K562 (cell line): Measurements from ENCODE around the gene PHKA2. TPM values are rescaled to one million over a fixed set of nuclear protein-coding genes. Genes with fewer than 3 reads are reported as not detected.

Experiments used
- ATAC-seq: fragments of 200-7000 bp; cut with Tn5 transposase; 3 replicates; pipeline ENCODE4 v1.9.1; 2020; ENCODE audit warnings: moderate library complexity
- BruUV-seq: library from RNA; stranded (reverse); fragments of 400-500 nt; replicated peaks from 2 replicates; lab custom pipeline; 2021; lab: Mats Ljungman, UMichigan
- CTCF ChIA-PET: fragments of 300-600 bp; formaldehyde crosslinking; extraction: SDS; loops from one replicate; lab custom pipeline; 2021; ENCODE audit warnings: low intra/inter-chr PET ratio; lab: Yijun Ruan, JAX
- POLR2A ChIA-PET: fragments of 300-600, 350-650 bp; sonication (Branson Sonifier 250); formaldehyde crosslinking; extraction: SDS; loops from one replicate; lab custom pipeline; 2021; ENCODE audit warnings: antibody characterized with exemption, inconsistent platforms; lab: Yijun Ruan, JAX
- DNase-seq, 4 experiments: peaks; one replicate each; pipeline versions ENCODE4 v3.0.0 to v3.0.0-alpha.2; 2011 to 2018; ENCODE audit warnings: low spot score in 3 of 4, mixed read lengths in 3 of 4; ENCODE audit errors: extremely low read depth in 1 of 4
- FAIRE-seq: peaks from 2 replicates; lab custom pipeline; 2011; peaks lifted over from hg19 to GRCh38; lab: Jason Lieb, UNC
- H2AFZ ChIP-seq: 2 replicates; pipeline ENCODE4 v1.6.0; 2011; ENCODE audit warnings: low read depth, low read length, control low read depth, inconsistent platforms
- H3K27ac ChIP-seq: fragments of 200-600 bp; 3 replicates; pipeline ENCODE4 v1.8.0; 2011; ENCODE audit warnings: low read depth, mild to moderate bottlenecking, control low read depth, inconsistent platforms, low read length, moderate library complexity, mixed read lengths; ENCODE audit errors: extremely low read depth
- H3K27me3 ChIP-seq, 2 experiments: fragments of 300-600 bp in 1 of 2; 2 replicates in 1 of 2; 3 replicates in 1 of 2; pipeline versions ENCODE4 v1.6.0 to v1.8.0; 2011; ENCODE audit warnings: inconsistent platforms in 2 of 2, low read length in 2 of 2, mild to moderate bottlenecking in 1 of 2, mixed read lengths in 1 of 2, moderate library complexity in 1 of 2; ENCODE audit not compliant: control insufficient read depth in 2 of 2, insufficient read depth in 2 of 2
- H3K36me3 ChIP-seq: fragments of 300-600 bp; 3 replicates; pipeline ENCODE4 v1.8.0; 2011; ENCODE audit warnings: mild to moderate bottlenecking, low read length, inconsistent platforms; ENCODE audit not compliant: control insufficient read depth, insufficient read depth
- H3K4me1 ChIP-seq, 2 experiments: fragments of 200-600 bp in 1 of 2; replicated peaks in 1 of 2; 2 replicates in 1 of 2; 3 replicates in 1 of 2; pipeline versions ENCODE4 v1.5.1 to v1.8.0; 2011; ENCODE audit warnings: inconsistent platforms in 2 of 2, low read length in 2 of 2, mild to moderate bottlenecking in 1 of 2, mixed read lengths in 1 of 2, moderate library complexity in 1 of 2; ENCODE audit not compliant: control insufficient read depth in 2 of 2, insufficient read depth in 2 of 2
- H3K4me2 ChIP-seq: 2 replicates; pipeline ENCODE4 v1.6.1; 2011; ENCODE audit warnings: low read length, control low read depth, inconsistent platforms, mixed read lengths; ENCODE audit not compliant: insufficient read depth
- H3K4me3 ChIP-seq: fragments of 200-600 bp; sonication (generic), shearing (Covaris generic); 2 replicates; pipeline ENCODE4 v1.5.1; 2016; ENCODE audit warnings: control low read depth, inconsistent platforms
- H3K79me2 ChIP-seq: fragments of 200-600 bp; 3 replicates; pipeline ENCODE4 v1.8.0; 2011; ENCODE audit warnings: low read length, inconsistent platforms; ENCODE audit not compliant: control insufficient read depth, insufficient read depth
- H3K9ac ChIP-seq, 2 experiments: 2 replicates each; pipeline versions ENCODE4 v1.6.0 to v1.6.1; 2011; ENCODE audit warnings: low read depth in 2 of 2, low read length in 2 of 2, control low read depth in 1 of 2, inconsistent platforms in 1 of 2, mild to moderate bottlenecking in 1 of 2, mixed read lengths in 1 of 2; ENCODE audit not compliant: insufficient read depth in 1 of 2
- H3K9me1 ChIP-seq: one replicate; pipeline ENCODE4 v1.6.0; 2011; ENCODE audit warnings: inconsistent platforms, mild to moderate bottlenecking, low read length, moderate library complexity; ENCODE audit not compliant: control insufficient read depth, insufficient read depth
- H3K9me3 ChIP-seq: replicated peaks from 2 replicates; pipeline ENCODE4 v1.5.1; 2011; ENCODE audit warnings: low read depth, low read length, inconsistent platforms; ENCODE audit not compliant: control insufficient read depth, insufficient read depth
- H4K20me1 ChIP-seq: replicated peaks from 2 replicates; pipeline ENCODE4 v1.6.1; 2011; ENCODE audit warnings: low read length, inconsistent platforms, mixed read lengths; ENCODE audit not compliant: control insufficient read depth, insufficient read depth
- ARID1B ChIP-seq: fragments of 450-650 bp; IDR thresholded peaks from 2 replicates; pipeline ENCODE4 v1.6.1; 2016; ENCODE audit warnings: antibody characterized with exemption, mild to moderate bottlenecking, inconsistent platforms
- BRF2 ChIP-seq: IDR thresholded peaks from 3 replicates; pipeline ENCODE4 v1.6.1; 2011; ENCODE audit warnings: borderline replicate concordance, mild to moderate bottlenecking; ENCODE audit not compliant: insufficient read length, insufficient read depth
- CAMTA2 ChIP-seq: fragments of 250-450 bp; sonication (Bioruptor Pico); conservative IDR thresholded peaks from 2 replicates; pipeline ENCODE4 v1.5.1; 2022
- GATAD2A ChIP-seq: fragments of 450-650 bp; IDR thresholded peaks from 2 replicates; pipeline ENCODE4 v1.6.1; 2017
- HIVEP1 ChIP-seq: fragments of 250-450 bp; sonication (Bioruptor Pico); IDR thresholded peaks from 2 replicates; pipeline ENCODE4 v1.4.0; 2020; ENCODE audit warnings: mild to moderate bottlenecking
- MAFF ChIP-seq: IDR thresholded peaks from 2 replicates; pipeline ENCODE4 v1.6.1; 2012; ENCODE audit warnings: low read length, improper control_type of control experiment
- MCM3 ChIP-seq: fragments of 450-650 bp; IDR thresholded peaks from 2 replicates; pipeline ENCODE4 v1.6.1; 2016
- PRMT5 ChIP-seq: sonication (generic); formaldehyde crosslinking; IDR thresholded peaks from 2 replicates; pipeline ENCODE4 v1.5.0; 2020; ENCODE audit warnings: missing genetic modification reagents
- RAD51 ChIP-seq: fragments of 450-650 bp; IDR thresholded peaks from 2 replicates; pipeline ENCODE4 v1.7.1; 2016; ENCODE audit warnings: low read depth, mild to moderate bottlenecking, borderline replicate concordance
- RFX5 ChIP-seq: IDR thresholded peaks from 2 replicates; pipeline ENCODE4 v1.6.1; 2011; ENCODE audit warnings: low read depth, mild to moderate bottlenecking, improper control_type of control experiment, low read length
- TAF7 ChIP-seq: fragments of 450-650 bp; IDR thresholded peaks from 2 replicates; pipeline ENCODE4 v1.6.1; 2016; ENCODE audit warnings: missing genetic modification characterization, missing compliant biosample characterization
- ZNF143 ChIP-seq: sonication (generic); formaldehyde crosslinking; IDR thresholded peaks from 2 replicates; pipeline ENCODE4 v1.9.0; 2022; ENCODE audit warnings: mild to moderate bottlenecking, missing genetic modification reagents
- ZNF146 ChIP-seq: IDR thresholded peaks from one replicate; pipeline ENCODE4 v1.6.1; 2018; ENCODE audit warnings: missing compliant biosample characterization; ENCODE audit not compliant: unreplicated experiment
- ZNF3 ChIP-seq: fragments of 250-450 bp; sonication (Bioruptor Pico); IDR thresholded peaks from 2 replicates; pipeline ENCODE4 v1.5.0; 2021; ENCODE audit warnings: mild to moderate bottlenecking, moderate library complexity
- ZNF696 ChIP-seq: fragments of 250-450 bp; sonication (Bioruptor Pico); conservative IDR thresholded peaks from 2 replicates; pipeline ENCODE4 v1.4.0; 2020; ENCODE audit warnings: mild to moderate bottlenecking, moderate library complexity
- WGBS: fragments of 100-300 bp; shearing (Covaris generic); methylation state at CpG from one replicate; pipeline ENCODE4 v1.1.6; 2016; ENCODE audit warnings: low coverage, mixed read lengths; ENCODE audit not compliant: insufficient coverage; ENCODE audit errors: missing lambda C conversion rate; 5-methylcytosine and 5-hydroxymethylcytosine counted together
- in situ Hi-C: fragments of 300-500 bp; cut with MboI; formaldehyde crosslinking; loops from 4 replicates; pipeline ENCODE4 v1.15.0; 2018; ENCODE audit warnings: inconsistent platforms, mixed read lengths
- intact Hi-C: fragments of 100-400 bp; cut with micrococcal nuclease; formaldehyde crosslinking; loops from 2 replicates; pipeline ENCODE4 v1.14.2; 2022
- polyA plus RNA-seq, 8 experiments: library from polyadenylated mRNA; depleted of rRNA in 4 of 8; stranded (reverse) in 5 of 8; unstranded in 3 of 8; fragments of >200 nt; fragmentation: Nextera tagmentation in 2 of 8; fragmentation: Illumina TruSeq in 1 of 8; extraction: Ambion mirVana in 2 of 8; extraction: Trizol in 1 of 8; gene quantifications; 2 replicates each; pipeline versions ENCODE4 v1.2.1 to v1.2.3, GENCODE V29; 2011 to 2014; ENCODE audit warnings: inconsistent platforms in 1 of 8, missing spikeins in 1 of 8
- total RNA-seq, 7 experiments: library from RNA; depleted of rRNA in 6 of 7; stranded (reverse); fragments of >200 nt in 6 of 7; fragmentation: Illumina TruSeq in 2 of 7; extraction: Trizol in 2 of 7; gene quantifications; 2 replicates each; pipeline versions ENCODE4 v1.2.1 to v1.2.3, GENCODE V29; 2011 to 2021; ENCODE audit warnings: low replicate concordance in 1 of 7

Gene PHKA2
- total and polyA plus RNA-seq, 9 of the 15 experiments (the other 6 are each of a cell fraction or from before 2014, with no cell fraction given): 2.8 to 33.1 (median 20.3) TPM

DNA sequence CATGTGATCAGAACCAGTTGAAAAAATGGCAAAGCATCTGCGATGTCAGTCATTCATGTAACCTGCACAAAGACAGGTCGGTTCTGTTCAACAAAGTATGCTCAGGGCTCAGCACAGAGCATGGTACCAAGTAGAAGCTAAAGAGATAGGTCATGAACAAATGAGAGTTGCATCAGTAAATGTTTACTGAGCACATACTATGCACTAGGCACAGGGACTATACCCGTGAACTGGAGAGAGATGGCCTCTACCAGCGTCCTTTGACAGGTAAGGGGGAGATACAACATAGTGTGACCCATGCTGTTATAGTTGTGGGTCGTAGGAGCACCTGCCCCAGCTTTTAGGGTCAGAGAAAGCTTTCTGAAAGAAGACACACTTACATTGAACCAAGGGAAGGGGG lies 46.7 kb downstream of the PHKA2 start:
- BruUV-seq: no TSS peak
- no peaks in the 10 kb centered on the region for H3K79me2 ChIP-seq
- no peak overlapping the region for H3K4me2 ChIP-seq
- FAIRE-seq (no peak), DNase-seq (no peak), ATAC-seq (no peak)
- no peaks in the 10 kb centered on the region for H3K9me3 ChIP-seq
- WGBS: 82% methylated on average over 4 of the region's 5 CpGs
- H3K27me3 ChIP-seq: no peaks in the 10 kb centered on the region
- H3K27ac ChIP-seq: no peak overlapping the region
- TF ChIP-seq ZNF143 (CRISPR knock-in tag): no peak
- peaks cover 50% of the 10 kb centered on the region; the same call in 2 of the 3 replicates for H3K36me3 ChIP-seq
- in situ Hi-C loops: no loop called here
- ChIA-PET CTCF (interaction anchor here (0.7 kb wide), 1 partner anchor 118 kb away, joined by 3 read pairs; no protein-coding TSS in a partner anchor), POLR2A (interaction anchor here (0.6 kb wide), 1 partner anchor 535 kb away, joined by 3 read pairs; no protein-coding TSS in a partner anchor)
- H3K4me1 ChIP-seq: no peaks in the 10 kb centered on the region
- intact Hi-C loops: no loop called here
- no peak overlapping the region for H3K4me3 ChIP-seq
- H3K9ac ChIP-seq: no peak overlapping the region
- no peaks in the 10 kb centered on the region for H3K9me1 ChIP-seq
- H4K20me1 ChIP-seq: no peaks in the 10 kb centered on the region
- H2AFZ ChIP-seq: no peak overlapping the region

DNA sequence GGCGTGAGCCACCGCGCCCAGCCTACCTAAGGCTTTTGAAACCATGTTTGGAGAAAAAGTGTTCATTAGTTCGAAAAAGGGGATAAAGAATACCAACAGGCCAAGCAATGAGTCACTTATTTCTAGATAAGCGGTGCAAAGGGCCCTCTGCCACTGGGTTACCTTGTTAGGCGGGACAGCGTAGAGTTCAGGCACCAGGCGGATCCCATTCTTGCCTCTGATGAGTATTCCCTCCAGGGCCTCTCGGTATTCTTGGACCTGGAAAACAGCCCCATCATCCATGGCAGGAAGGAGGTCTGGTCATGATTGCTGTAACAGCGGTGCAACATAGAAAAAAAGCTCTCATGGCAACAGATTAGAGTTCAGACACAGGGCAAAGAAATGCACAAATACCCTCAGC lies 48.0 kb downstream of the PHKA2 start:
- H3K4me1 ChIP-seq: no peaks in the 10 kb centered on the region
- DNase-seq (no peak), ATAC-seq (no peak), FAIRE-seq (no peak)
- POLR2A ChIA-PET: no interaction called here
- WGBS: 93% methylated on average over 10 of the region's 10 CpGs
- in situ Hi-C loops (no loop called here), intact Hi-C loops (no loop called here)
- H3K27me3 ChIP-seq: no peaks in the 10 kb centered on the region
- no TSS peak for BruUV-seq
- H3K36me3 ChIP-seq: peaks cover 47% of the 10 kb centered on the region; the same call in 2 of the 3 replicates
- no peak overlapping the region for H2AFZ ChIP-seq
- H3K79me2 ChIP-seq: no peaks in the 10 kb centered on the region
- no peaks in the 10 kb centered on the region for H4K20me1 ChIP-seq
- no peaks in the 10 kb centered on the region for H3K9me3 ChIP-seq
- H3K4me3 ChIP-seq: no peak overlapping the region
- H3K9ac ChIP-seq: no peak overlapping the region
- H3K4me2 ChIP-seq: no peak overlapping the region
- H3K9me1 ChIP-seq: no peaks in the 10 kb centered on the region
- CTCF ChIA-PET: interaction anchor here (0.7 kb wide), 1 partner anchor 1055 kb away, joined by 10 read pairs; no protein-coding TSS in a partner anchor
- no peak overlapping the region for H3K27ac ChIP-seq
- TF ChIP-seq ZNF146 (no peak), MCM3 (no peak), ZNF696 (no peak), CAMTA2 (CRISPR knock-in tag) (no peak), BRF2 (no peak), RAD51 (no peak), ARID1B (no peak), HIVEP1 (CRISPR knock-in tag) (no peak), RFX5 (no peak), PRMT5 (CRISPR knock-in tag) (no peak), GATAD2A (no peak), MAFF (no peak), ZNF3 (CRISPR knock-in tag) (no peak), TAF7 (no peak)
